GM15510 (cell line): ENCODE measurements around the gene HCRTR2.

Experiments used
- POLR2A ChIP-seq: IDR thresholded peaks from 3 replicates; pipeline ENCODE4 v1.6.1; 2011; ENCODE audit warnings: borderline replicate concordance; ENCODE audit not compliant: insufficient read length; ENCODE audit errors: extremely low read depth

HCRTR2 gene

GRCh38 chr6:55184782-55185530, 10.6 kb downstream of the HCRTR2 start:
- TF ChIP-seq POLR2A: no peak

GRCh38 chr6:55198715-55199114, 24.4 kb downstream of the HCRTR2 start:
- no peak for TF ChIP-seq POLR2A

GRCh38 chr6:55199239-55199638, 24.9 kb downstream of the HCRTR2 start:
- no peak for TF ChIP-seq POLR2A

- TF ChIP-seq POLR2A: no peak
Measured at GRCh38 chr6:55208478-55209458, 34.5 kb downstream of the HCRTR2 start.

GRCh38 chr6:55210952-55211351, 36.6 kb downstream of the HCRTR2 start:
- TF ChIP-seq POLR2A: no peak

- no peak for TF ChIP-seq POLR2A
Measured at GRCh38 chr6:55212156-55212555, 37.8 kb downstream of the HCRTR2 start.

GRCh38 chr6:55220961-55221360, 46.6 kb downstream of the HCRTR2 start:
- no peak for TF ChIP-seq POLR2A

- no peak for TF ChIP-seq POLR2A
Measured at GRCh38 chr6:55227862-55228261, 53.5 kb downstream of the HCRTR2 start.

GRCh38 chr6:55239099-55239498, 64.8 kb downstream of the HCRTR2 start:
- TF ChIP-seq POLR2A: no peak

- TF ChIP-seq POLR2A: no peak
Measured at GRCh38 chr6:55250400-55250799, 76.1 kb downstream of the HCRTR2 start.

- no peak for TF ChIP-seq POLR2A
Measured at GRCh38 chr6:55255113-55255512, 80.8 kb downstream of the HCRTR2 start.

- TF ChIP-seq POLR2A: no peak
Measured at GRCh38 chr6:55260181-55260580, 85.9 kb downstream of the HCRTR2 start.

GRCh38 chr6:55265409-55266114, 91.2 kb downstream of the HCRTR2 start:
- no peak for TF ChIP-seq POLR2A

- TF ChIP-seq POLR2A: no peak
Measured at GRCh38 chr6:55266896-55267295, 92.6 kb downstream of the HCRTR2 start.

- TF ChIP-seq POLR2A: no peak
Measured at GRCh38 chr6:55276745-55277530, 102.6 kb downstream of the HCRTR2 start.

GRCh38 chr6:55277646-55278045, 103.3 kb downstream of the HCRTR2 start:
- TF ChIP-seq POLR2A: no peak
